Measurements from ENCODE around the gene SEPTIN3.

SEPTIN3 gene, protein sequence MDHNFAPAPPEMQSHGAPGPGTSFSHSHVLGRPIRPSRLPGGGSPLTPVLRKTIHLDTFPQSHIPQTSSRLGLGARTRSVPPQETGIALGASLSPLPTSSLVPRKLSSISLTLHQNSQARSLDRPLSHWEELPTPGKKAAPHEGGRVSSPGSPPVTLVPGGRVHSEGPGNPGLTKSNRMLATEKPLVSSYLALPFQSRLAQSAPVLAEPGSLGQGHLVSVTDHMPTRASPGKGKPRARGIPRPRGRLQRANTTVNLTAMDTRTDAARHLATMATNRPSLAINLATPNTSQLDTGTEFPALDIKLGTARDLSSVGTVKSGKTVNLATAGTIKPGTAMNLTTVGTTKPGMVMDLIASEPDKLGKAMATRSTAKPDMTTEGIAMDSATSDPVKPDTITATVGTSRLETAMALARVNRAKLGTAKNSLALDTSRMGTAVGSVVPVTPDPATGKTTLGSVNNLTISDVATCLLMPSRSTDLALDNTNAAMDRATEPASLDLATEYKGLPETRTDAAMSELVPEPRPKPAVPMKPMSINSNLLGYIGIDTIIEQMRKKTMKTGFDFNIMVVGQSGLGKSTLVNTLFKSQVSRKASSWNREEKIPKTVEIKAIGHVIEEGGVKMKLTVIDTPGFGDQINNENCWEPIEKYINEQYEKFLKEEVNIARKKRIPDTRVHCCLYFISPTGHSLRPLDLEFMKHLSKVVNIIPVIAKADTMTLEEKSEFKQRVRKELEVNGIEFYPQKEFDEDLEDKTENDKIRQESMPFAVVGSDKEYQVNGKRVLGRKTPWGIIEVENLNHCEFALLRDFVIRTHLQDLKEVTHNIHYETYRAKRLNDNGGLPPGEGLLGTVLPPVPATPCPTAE

DNA sequence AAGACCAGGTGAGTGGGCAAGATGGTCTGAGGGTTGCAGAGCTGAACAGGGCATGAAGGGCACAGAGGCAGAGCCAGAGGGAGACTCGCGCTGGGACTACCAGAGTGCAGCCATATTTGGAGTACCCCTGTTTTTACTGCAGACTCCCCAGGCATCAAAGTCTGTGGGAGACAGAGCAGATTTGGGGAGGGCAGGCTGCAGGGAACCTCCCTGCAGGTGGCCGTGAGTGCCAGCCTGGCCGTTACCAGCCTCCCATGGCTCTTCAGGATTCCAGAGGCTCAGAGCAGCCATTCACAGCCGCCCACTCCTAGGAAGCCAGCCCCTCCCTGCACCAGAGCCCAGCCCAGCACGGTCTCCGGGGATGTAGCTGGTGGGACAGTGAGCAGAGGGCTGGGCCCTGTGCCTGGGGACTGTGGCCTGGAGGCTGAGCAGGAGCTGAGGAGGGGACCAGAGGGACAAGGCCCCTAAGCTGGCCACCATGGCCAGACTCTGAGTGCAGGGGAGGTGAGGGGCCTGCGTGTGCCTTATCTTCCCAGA, at the start of gene SEPTIN3:
SEPTIN3 (plus strand) TSS at position 334 of the 537 bp plus-strand sequence. CDS start 2,050 bp downstream, outside the sequence.
- FAIRE-seq, result no peak

- no peak for FAIRE-seq
These were observed 48.8 kb upstream of the SEPTIN3 start for GRCh38 chr22:41920271-41920976.

DNA sequence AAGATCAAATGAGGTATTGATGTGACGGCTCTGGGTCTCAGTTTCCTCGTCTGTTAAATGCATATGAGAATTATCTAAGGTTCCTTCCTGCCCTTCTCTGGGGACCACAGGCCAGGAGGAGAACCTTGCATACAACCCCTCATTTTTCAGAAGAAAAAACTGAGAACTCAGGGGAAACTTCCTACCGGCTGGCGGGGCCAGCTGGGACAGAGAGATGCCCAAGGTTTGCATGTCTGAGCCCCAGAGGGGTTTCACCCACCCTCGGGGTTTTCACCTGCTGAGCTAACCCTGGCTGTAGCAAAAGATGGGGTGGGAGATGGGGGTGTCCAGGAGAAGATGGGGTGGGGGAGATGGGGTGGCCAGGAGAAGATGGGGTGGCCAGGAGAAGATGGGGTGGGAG, 46.9 kb upstream of the SEPTIN3 start:
- FAIRE-seq, result no peak

DNA sequence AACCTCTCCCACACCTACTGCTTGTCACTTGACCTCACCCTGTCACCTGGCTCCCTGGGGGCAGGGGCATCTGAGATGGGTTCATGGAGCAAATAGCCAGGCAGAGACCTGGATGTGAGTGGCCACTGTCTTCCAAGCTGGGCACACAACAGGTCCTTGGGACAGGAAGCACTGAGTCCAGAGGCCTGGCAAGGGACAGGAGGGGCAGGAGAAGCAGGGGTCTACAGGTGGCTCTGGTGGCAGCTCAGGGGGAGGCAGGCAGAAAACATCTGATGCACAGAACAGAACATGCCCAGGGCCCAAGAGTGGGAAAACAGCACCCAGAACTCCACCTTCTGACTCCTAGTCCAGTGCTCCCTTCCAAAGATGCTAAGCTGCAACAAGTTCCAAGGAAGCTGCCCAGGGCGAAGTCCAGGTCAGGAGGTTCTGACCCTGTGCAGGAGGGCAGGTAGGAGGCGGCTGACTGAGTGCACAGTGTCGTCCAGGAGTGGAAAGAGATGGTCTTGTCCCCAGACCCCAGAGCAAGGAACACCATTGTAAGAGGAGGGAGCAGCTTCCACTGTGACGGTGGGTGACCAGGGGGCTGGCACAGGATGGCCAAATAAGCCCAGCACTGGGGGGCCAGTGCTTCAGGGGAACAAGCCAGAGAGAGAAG, 46.2 kb upstream of the SEPTIN3 start:
- FAIRE-seq, result no peak

GRCh38 chr22:41923595-41924276, 45.5 kb upstream of the SEPTIN3 start:
- FAIRE-seq, result no peak

DNA sequence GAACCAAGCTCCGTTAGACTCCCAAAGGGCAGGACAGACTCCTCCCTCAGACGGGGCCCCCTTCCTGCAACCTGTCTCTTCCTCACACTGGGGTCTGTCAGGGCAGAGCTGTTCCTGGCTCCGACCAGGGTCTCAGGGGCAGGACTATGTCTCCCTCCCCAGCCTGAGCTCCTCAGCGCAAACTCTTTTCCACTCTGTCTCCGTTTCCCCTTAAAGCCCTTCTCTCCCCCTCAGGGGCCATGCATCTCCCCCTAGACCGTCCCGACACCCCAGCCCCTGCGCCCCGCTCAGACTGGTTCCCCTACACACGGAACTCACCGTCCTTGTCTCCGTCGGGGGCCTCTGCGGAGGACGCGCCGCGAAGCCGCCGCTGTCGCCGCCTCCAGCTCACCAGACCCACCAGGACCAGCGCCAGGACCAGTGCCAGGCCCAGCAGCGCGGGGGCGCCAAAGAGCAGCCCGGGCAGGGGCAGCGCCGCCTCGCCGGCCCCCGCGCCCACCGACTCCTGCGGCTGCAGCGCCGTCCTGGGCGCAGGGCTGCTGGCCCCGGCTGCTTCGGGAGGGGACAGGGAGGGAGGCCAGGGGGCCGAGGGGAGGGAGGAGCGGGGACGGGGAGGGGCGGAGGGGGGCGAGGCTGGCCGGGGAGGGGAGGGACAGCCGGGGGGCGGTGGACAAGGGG, 43.3 kb upstream of the SEPTIN3 start:
- FAIRE-seq, result no peak

GRCh38 chr22:41927813-41928212, 41.4 kb upstream of the SEPTIN3 start:
- no peak for FAIRE-seq

GRCh38 chr22:41928593-41929417, 40.4 kb upstream of the SEPTIN3 start:
- FAIRE-seq, result no peak

DNA sequence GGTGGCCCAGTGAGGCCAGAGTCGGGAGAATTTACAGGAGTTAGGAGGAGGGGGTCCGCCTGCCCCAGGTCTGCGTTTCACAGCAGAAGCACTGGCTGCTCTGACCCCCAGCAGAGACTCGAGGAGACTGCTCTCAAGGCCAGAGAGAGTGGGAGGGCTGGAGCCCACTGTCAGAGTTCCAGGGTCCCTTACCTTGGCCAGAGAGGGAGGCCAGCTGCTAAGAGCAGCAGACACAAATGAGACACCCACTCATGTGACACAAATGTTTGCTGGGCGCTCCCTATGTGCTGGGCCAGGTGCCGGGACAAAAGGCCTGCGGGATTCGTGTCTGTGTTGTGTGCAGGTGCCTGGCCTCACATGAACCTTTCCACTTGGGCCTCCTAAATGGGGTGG, 39.8 kb upstream of the SEPTIN3 start:
- FAIRE-seq, result no peak

- no peak for FAIRE-seq
These were observed 37.5 kb upstream of the SEPTIN3 start for GRCh38 chr22:41931701-41932269.

DNA sequence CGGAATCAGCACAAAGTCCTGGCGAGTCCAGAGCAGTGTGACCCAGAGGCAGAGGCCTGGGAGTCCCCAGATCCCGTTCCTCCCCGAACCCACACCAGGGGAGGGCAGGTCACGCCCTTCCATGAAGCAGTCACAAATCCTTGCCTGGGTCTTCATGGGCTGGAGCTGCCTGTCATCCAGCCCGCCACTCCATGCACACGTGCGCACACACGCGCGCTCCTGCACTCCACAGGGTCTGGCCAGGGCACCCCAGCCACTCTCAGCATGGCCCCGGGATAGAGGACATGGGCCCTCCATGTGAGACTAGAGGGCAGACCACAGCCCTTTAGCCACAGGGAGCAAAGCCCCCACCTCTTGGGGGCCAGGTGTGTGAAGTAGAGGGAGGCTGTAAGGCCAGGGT, 36.9 kb upstream of the SEPTIN3 start:
- no peak for FAIRE-seq

DNA sequence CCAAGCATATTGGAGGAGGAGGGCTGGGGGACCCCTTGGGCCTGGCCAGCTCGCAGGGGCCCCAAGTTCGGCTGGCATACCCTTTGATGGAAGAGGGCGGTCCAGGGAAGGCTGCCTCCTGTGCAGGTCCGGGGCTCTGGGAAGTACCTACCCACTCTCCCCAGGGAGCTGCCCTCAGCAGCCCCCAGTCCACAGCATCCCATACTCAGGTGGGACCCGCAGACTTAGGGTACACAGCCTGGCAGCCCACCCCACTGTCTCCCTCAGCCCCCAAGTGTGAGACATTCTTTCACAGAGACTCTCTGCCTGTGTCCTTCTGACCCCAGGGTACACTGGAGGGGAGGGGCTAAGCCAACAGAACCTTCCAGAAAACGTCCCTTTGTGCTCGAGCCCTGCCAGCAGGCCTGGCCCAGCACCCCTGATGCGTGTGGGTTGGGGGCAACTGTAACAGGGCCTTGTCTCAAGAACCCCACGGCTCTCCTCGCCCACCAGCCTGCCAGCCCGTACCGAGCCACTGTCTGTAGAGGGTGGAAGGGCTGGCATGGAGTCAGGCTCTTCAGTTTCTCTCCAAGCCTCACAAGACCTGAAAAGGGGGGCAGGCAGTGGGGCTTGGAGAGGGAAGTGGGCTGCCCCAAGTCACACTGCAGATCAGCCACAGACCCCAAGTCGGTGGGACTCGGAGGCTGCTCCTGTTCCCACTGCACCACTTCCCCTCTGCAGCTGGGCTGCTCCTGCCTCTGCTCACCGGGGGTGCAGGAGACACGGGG, 35.6 kb upstream of the SEPTIN3 start:
- no peak for FAIRE-seq

GRCh38 chr22:41934284-41935014, 34.8 kb upstream of the SEPTIN3 start:
- no peak for FAIRE-seq

DNA sequence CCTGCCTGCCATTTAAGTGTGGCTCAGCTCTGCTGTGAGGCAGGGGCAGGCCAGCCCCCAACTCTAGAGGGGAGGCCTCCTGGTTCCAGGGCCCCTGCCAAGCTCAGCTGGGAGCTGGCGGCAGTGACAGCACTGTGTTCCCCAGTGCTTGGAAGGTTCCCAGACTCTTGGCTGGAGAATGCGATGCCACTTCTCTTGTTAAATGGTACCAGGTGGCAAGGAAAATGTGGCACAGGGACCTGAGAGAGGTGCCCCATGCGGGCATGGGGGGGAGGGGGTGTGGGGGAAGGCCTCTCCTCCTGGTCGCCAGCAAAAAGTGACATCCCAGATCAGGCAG, 34.3 kb upstream of the SEPTIN3 start:
- FAIRE-seq, result no peak

GRCh38 chr22:41935509-41935908, 33.7 kb upstream of the SEPTIN3 start:
- no peak for FAIRE-seq

DNA sequence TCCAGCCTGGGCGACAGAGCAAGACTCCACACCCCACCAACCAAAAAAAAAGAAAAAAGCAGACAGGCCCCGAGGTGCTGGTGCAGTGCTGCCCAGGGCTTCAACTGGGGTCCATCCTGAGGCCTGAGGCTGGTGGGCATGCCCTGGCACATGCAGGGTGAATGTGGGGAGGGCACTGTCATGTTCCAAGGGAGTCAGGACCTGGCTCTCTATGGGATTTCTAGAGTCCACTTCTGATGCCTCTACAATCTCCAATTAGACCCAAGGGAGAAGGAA, 32.4 kb upstream of the SEPTIN3 start:
- FAIRE-seq, result no peak

DNA sequence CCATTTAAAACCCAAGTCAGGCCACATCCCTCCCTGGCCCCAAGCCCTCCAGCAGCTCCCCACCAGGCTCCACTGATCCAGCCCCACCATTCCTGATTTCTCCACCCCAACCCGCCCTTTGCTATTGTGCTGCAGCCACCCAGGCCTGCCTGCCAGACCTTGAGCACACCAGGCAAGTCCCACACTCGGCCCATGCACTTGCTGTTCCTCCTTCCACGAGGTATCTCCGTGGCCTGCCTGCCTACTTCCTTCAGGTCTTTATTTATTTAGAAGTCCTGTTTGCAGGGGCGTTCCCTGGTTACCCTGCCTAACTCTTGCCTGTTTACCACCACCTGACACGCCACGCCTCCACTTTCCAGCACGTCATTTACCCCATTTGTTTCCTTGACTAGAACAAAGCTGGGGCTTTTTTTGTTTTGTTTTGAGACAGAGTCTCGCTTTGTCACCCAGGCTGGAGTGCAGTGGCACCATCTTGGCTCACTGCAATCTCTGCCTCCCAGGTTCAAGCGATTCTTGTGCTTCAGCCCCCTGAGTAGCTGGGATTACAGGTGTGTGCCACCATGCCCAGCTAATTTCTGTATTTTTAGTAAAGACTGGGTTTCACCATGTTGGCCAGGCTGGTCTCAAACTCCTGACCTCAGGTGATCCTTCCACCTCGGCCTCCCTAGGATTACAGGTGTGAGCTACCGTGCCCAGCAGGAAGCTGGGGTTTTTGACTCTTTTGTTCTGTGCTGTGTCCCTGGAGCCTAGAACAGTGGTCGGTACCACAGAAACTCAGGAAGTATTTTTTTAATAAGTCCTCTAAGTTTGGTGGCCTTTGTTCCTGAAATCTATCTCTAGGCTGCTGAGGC, 29.0 kb upstream of the SEPTIN3 start:
- FAIRE-seq, result no peak
